Neural progenitor cell (in vitro differentiated cells): ENCODE results near the gene CITED4. TPM values are rescaled to one million over a fixed set of nuclear protein-coding genes. Genes with fewer than 3 reads are reported as not detected.

Experiments used
- DNase-seq: peaks from one replicate; pipeline ENCODE4 v3.0.0-alpha.2; 2016; ENCODE audit warnings: low spot score
- H2AFZ ChIP-seq: fragments of 200-600 bp; sonication (generic); replicated peaks from 2 replicates; pipeline ENCODE4 v1.6.1; 2016; ENCODE audit warnings: antibody characterized with exemption
- H3F3A ChIP-seq: fragments of 200-600 bp; sonication (generic); 2 replicates; pipeline ENCODE4 v1.6.1; 2016; ENCODE audit warnings: antibody characterized with exemption, low read depth
- H3K27ac ChIP-seq: fragments of 200-600 bp; sonication (generic); 2 replicates; pipeline ENCODE4 v1.5.1; 2016; ENCODE audit warnings: mild to moderate bottlenecking
- H3K27me3 ChIP-seq: fragments of 200-600 bp; sonication (generic); 2 replicates; pipeline ENCODE4 v1.6.1; 2016; ENCODE audit warnings: mild to moderate bottlenecking, moderate library complexity
- H3K36me3 ChIP-seq: fragments of 200-600 bp; sonication (generic); 2 replicates; pipeline ENCODE4 v1.5.1; 2016
- H3K4me1 ChIP-seq: fragments of 200-600 bp; sonication (generic); 2 replicates; pipeline ENCODE4 v1.6.1; 2016; ENCODE audit warnings: mixed run types
- H3K4me2 ChIP-seq: fragments of 200-600 bp; sonication (generic); 2 replicates; pipeline ENCODE4 v1.6.1; 2016
- H3K4me3 ChIP-seq: fragments of 200-600 bp; sonication (generic); 2 replicates; pipeline ENCODE4 v1.5.1; 2016
- H3K79me2 ChIP-seq: fragments of 200-600 bp; sonication (generic); 2 replicates; pipeline ENCODE4 v1.6.1; 2016; ENCODE audit warnings: low read depth
- H3K9ac ChIP-seq: fragments of 200-600 bp; sonication (generic); 2 replicates; pipeline ENCODE4 v1.6.1; 2016
- H3K9me3 ChIP-seq: fragments of 200-600 bp; sonication (generic); 2 replicates; pipeline ENCODE4 v1.5.1; 2016; ENCODE audit warnings: low read depth
- H4K20me1 ChIP-seq: fragments of 200-600 bp; sonication (generic); 2 replicates; pipeline ENCODE4 v1.6.1; 2016; ENCODE audit warnings: low read depth
- H3K27ac Mint-ChIP-seq: 3 replicates; pipeline ENCODE4 v1.8.0; 2021; ENCODE audit warnings: mixed read lengths
- H3K27me3 Mint-ChIP-seq: 2 replicates; pipeline ENCODE4 v1.8.0; 2022; ENCODE audit warnings: low read depth, mild to moderate bottlenecking, inconsistent platforms, moderate library complexity, mixed read lengths; ENCODE audit not compliant: insufficient read depth
- H3K36me3 Mint-ChIP-seq: 3 replicates; pipeline ENCODE4 v1.8.0; 2021; ENCODE audit warnings: mixed read lengths
- H3K4me1 Mint-ChIP-seq: 3 replicates; pipeline ENCODE4 v1.8.0; 2021; ENCODE audit warnings: mixed read lengths
- H3K4me3 Mint-ChIP-seq: 3 replicates; pipeline ENCODE4 v1.8.0; 2021; ENCODE audit warnings: mild to moderate bottlenecking, moderate library complexity, mixed read lengths
- H3K9me3 Mint-ChIP-seq: 3 replicates; pipeline ENCODE4 v1.8.0; 2020; ENCODE audit warnings: mixed read lengths
- EZH2 ChIP-seq: fragments of 200-600 bp; sonication (generic); IDR thresholded peaks from 2 replicates; pipeline ENCODE4 v1.6.1; 2017; ENCODE audit warnings: antibody characterized with exemption, mild to moderate bottlenecking, moderate library complexity
- EZH2phosphoT487 ChIP-seq: fragments of 200-600 bp; sonication (generic); IDR thresholded peaks from 2 replicates; pipeline ENCODE4 v1.6.1; 2017; ENCODE audit warnings: antibody characterized with exemption
- total RNA-seq: library from RNA; depleted of rRNA; stranded (reverse); fragments of >200 nt; gene quantifications from 2 replicates; pipeline ENCODE4 v1.2.3, GENCODE V29; 2015; ENCODE audit warnings: low replicate concordance
- TF ChIP-seq, protein P1 (sequence below): fragments of 200-600 bp; sonication (generic); IDR thresholded peaks from 2 replicates; pipeline ENCODE4 v1.5.1; 2017; ENCODE audit warnings: antibody characterized with exemption, mild to moderate bottlenecking

The CITED4 gene
- total RNA-seq, 1 donor from 2014 or later: 0.77 TPM

DNA sequence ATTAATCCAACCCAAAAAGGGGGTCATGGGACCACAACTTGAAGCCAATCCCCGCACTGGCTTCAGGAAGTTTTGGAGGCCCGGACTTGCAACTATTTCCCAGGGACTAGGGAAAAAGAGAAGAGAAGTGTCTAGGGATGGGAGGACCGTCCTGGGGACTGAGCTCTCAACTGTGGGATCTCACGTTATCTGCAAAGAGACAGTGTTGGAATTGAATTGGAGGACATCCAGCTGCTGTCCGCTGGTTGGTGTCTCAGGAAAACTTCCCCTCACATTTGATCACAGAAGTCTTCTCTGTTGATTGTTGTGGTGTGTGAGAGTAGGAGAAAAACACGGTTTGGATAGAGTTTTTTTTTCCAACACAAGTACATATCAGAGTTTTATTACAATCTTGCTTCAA, 46.2 kb upstream of the CITED4 start:
- H3K27ac ChIP-seq: no peak overlapping the region
- H3K79me2 ChIP-seq: no peaks in the 10 kb centered on the region
- H3K36me3 ChIP-seq: no peaks in the 10 kb centered on the region
- Mint-ChIP-seq H3K36me3 (no peaks in the 10 kb centered on the region), H3K27me3 (peaks cover 5% of the 10 kb centered on the region), H3K4me3 (no peak overlapping the region), H3K9me3 (no peaks in the 10 kb centered on the region), H3K4me1 (no peaks in the 10 kb centered on the region), H3K27ac (no peak overlapping the region)
- H3F3A ChIP-seq: no peaks in the 10 kb centered on the region
- H3K4me3 ChIP-seq: no peak overlapping the region
- H3K27me3 ChIP-seq: no peaks in the 10 kb centered on the region
- TF ChIP-seq EZH2 (no peak), EZH2phosphoT487 (no peak)
- TF ChIP-seq, protein P1, sequence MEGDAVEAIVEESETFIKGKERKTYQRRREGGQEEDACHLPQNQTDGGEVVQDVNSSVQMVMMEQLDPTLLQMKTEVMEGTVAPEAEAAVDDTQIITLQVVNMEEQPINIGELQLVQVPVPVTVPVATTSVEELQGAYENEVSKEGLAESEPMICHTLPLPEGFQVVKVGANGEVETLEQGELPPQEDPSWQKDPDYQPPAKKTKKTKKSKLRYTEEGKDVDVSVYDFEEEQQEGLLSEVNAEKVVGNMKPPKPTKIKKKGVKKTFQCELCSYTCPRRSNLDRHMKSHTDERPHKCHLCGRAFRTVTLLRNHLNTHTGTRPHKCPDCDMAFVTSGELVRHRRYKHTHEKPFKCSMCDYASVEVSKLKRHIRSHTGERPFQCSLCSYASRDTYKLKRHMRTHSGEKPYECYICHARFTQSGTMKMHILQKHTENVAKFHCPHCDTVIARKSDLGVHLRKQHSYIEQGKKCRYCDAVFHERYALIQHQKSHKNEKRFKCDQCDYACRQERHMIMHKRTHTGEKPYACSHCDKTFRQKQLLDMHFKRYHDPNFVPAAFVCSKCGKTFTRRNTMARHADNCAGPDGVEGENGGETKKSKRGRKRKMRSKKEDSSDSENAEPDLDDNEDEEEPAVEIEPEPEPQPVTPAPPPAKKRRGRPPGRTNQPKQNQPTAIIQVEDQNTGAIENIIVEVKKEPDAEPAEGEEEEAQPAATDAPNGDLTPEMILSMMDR: no peak
- no peak for DNase-seq
- H4K20me1 ChIP-seq: no peaks in the 10 kb centered on the region
- H2AFZ ChIP-seq: no peak overlapping the region
- H3K4me2 ChIP-seq: no peak overlapping the region
- H3K9me3 ChIP-seq: no peaks in the 10 kb centered on the region
- H3K4me1 ChIP-seq: no peaks in the 10 kb centered on the region
- H3K9ac ChIP-seq: no peak overlapping the region

DNA sequence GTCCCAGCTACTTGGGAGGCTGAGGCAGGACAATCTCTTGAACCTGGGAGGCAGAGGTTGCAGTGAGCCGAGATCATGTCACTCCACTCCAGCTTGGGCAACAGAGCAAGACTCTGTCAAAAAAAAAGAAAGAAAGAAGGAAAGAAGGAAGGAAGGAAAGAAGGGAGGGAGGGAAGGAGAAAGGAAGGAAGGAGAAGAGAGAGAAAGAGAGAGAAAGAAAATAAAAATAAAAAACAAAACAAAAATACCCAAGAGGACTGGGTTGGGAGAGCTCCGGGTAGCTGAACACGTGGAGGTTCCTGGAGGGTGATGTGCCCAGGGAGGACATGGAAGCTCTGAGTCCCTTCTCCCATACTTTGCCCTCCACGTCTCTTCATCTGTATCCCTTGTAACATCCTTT, 45.7 kb upstream of the CITED4 start:
- Mint-ChIP-seq H3K27me3 (peaks cover 4% of the 10 kb centered on the region), H3K36me3 (no peaks in the 10 kb centered on the region), H3K4me3 (no peak overlapping the region), H3K9me3 (no peaks in the 10 kb centered on the region), H3K4me1 (no peaks in the 10 kb centered on the region), H3K27ac (no peak overlapping the region)
- no peaks in the 10 kb centered on the region for H3K27me3 ChIP-seq
- no peak for DNase-seq
- no peak overlapping the region for H2AFZ ChIP-seq
- H3K9ac ChIP-seq: no peak overlapping the region
- no peak overlapping the region for H3K27ac ChIP-seq
- H3K36me3 ChIP-seq: no peaks in the 10 kb centered on the region
- no peak overlapping the region for H3K4me3 ChIP-seq
- H3K4me1 ChIP-seq: no peaks in the 10 kb centered on the region
- H3K79me2 ChIP-seq: no peaks in the 10 kb centered on the region
- no peaks in the 10 kb centered on the region for H3F3A ChIP-seq
- H3K4me2 ChIP-seq: no peak overlapping the region
- H4K20me1 ChIP-seq: no peaks in the 10 kb centered on the region
- TF ChIP-seq, protein P1: no peak
- TF ChIP-seq EZH2 (no peak), EZH2phosphoT487 (no peak)
- H3K9me3 ChIP-seq: no peaks in the 10 kb centered on the region

DNA sequence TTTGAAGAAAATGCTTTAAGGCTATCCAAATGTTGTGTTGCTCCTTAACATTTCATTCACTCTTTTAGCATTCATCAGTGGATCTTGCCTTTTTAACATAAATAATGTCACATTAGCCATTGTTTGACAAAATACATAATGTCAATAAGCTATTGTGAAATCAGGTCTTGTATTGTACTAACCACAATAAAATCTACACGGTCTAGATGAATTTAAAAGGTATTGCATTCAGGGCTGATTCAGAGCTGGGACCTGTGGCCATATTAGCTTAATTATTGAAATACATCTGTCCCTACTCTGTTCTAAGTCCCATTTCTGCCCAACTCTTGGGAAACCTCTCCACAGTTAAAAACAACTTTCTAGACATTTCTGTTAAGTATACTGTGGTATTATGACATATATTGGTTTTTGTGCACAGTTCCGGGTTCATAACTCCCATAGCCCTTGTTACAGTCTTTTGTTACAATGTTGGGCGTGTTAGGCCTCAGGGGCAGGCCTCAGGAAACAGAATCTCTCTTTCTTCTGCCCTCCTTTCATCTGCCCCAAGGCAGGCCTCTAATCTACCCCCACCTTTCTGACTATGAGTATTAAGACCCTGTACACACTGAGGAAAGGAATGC, 44.7 kb upstream of the CITED4 start:
- Histone ChIP-seq H3K36me3 (no peaks in the 10 kb centered on the region), H3K9me3 (no peaks in the 10 kb centered on the region), H3K27me3 (no peaks in the 10 kb centered on the region), H3K4me2 (no peak overlapping the region), H3K4me3 (no peak overlapping the region), H3K9ac (no peak overlapping the region), H2AFZ (no peak overlapping the region), H3K4me1 (no peaks in the 10 kb centered on the region), H3F3A (no peaks in the 10 kb centered on the region), H3K79me2 (no peaks in the 10 kb centered on the region), H3K27ac (no peak overlapping the region), H4K20me1 (no peaks in the 10 kb centered on the region)
- Mint-ChIP-seq H3K4me1 (peaks cover 2% of the 10 kb centered on the region), H3K27me3 (peaks cover 4% of the 10 kb centered on the region), H3K36me3 (no peaks in the 10 kb centered on the region), H3K27ac (no peak overlapping the region), H3K4me3 (no peak overlapping the region), H3K9me3 (no peaks in the 10 kb centered on the region)
- TF ChIP-seq, protein P1: no peak
- no peak for TF ChIP-seq EZH2
- no peak for TF ChIP-seq EZH2phosphoT487
- DNase-seq: no peak
